HL-60 (cell line): ENCODE results near the gene XXYLT1.

Experiments
- CTCF ChIP-seq: IDR thresholded peaks from one replicate; pipeline ENCODE4 v1.5.1; 2011; ENCODE audit warnings: low read length, control low read depth, inconsistent platforms; ENCODE audit not compliant: insufficient read depth
- POLR2AphosphoS5 ChIP-seq: IDR thresholded peaks from 2 replicates; pipeline ENCODE4 v1.6.1; 2012; ENCODE audit warnings: low read depth

- TF ChIP-seq CTCF, result no peak
- TF ChIP-seq POLR2AphosphoS5, result no peak
Measured at GRCh38 chr3:195057716-195058115, 213.2 kb downstream of the XXYLT1 start.
